SK-N-SH treated with all-trans-retinoic acid at 6 μM for 48 hours (cell line): ENCODE measurements around the gene PPP1R16B.

Experiments
- ARNTL ChIP-seq: fragments of 450-650 bp; formaldehyde crosslinking; IDR thresholded peaks from 2 replicates; pipeline ENCODE4 v1.5.0; 2020; ENCODE audit warnings: low read depth, mild to moderate bottlenecking, moderate library complexity, borderline replicate concordance
- BACH2 ChIP-seq: fragments of 250-450 bp; sonication (Bioruptor Pico); IDR thresholded peaks from 2 replicates; pipeline ENCODE4 v1.9.0; 2021; ENCODE audit warnings: mild to moderate bottlenecking, borderline replicate concordance
- ESRRG ChIP-seq: fragments of 250-450 bp; sonication (Bioruptor Pico); IDR thresholded peaks from 2 replicates; pipeline ENCODE4 v1.6.1; 2021; ENCODE audit warnings: mild to moderate bottlenecking
- GLIS3 ChIP-seq: fragments of 250-450 bp; sonication (Bioruptor Pico); IDR thresholded peaks from 2 replicates; pipeline ENCODE4 v1.5.0; 2020; ENCODE audit warnings: mild to moderate bottlenecking, moderate library complexity
- RARB ChIP-seq: fragments of 250-450 bp; sonication (Bioruptor Pico); IDR thresholded peaks from 2 replicates; pipeline ENCODE4 v1.8.0; 2021; ENCODE audit warnings: mild to moderate bottlenecking, moderate library complexity
- TCF4 ChIP-seq: fragments of 250-450 bp; sonication (Bioruptor Pico); IDR thresholded peaks from 2 replicates; pipeline ENCODE4 v1.8.0; 2021; ENCODE audit warnings: mild to moderate bottlenecking, moderate library complexity, borderline replicate concordance
- TOX ChIP-seq: fragments of 250-450 bp; sonication (Bioruptor Pico); IDR thresholded peaks from 2 replicates; pipeline ENCODE4 v1.8.0; 2021; ENCODE audit warnings: mild to moderate bottlenecking, moderate library complexity, borderline replicate concordance
- TF ChIP-seq, protein P1 (sequence below): fragments of 250-450 bp; sonication (Bioruptor Pico); IDR thresholded peaks from 2 replicates; pipeline ENCODE4 v1.8.0; 2020; ENCODE audit warnings: mild to moderate bottlenecking, moderate library complexity, borderline replicate concordance

- TF ChIP-seq ESRRG (CRISPR knock-in tag) (no peak), TCF4 (CRISPR knock-in tag) (no peak), ARNTL (no peak), RARB (CRISPR knock-in tag) (no peak), BACH2 (no peak), TOX (CRISPR knock-in tag) (no peak), GLIS3 (no peak)
- TF ChIP-seq, protein P1, sequence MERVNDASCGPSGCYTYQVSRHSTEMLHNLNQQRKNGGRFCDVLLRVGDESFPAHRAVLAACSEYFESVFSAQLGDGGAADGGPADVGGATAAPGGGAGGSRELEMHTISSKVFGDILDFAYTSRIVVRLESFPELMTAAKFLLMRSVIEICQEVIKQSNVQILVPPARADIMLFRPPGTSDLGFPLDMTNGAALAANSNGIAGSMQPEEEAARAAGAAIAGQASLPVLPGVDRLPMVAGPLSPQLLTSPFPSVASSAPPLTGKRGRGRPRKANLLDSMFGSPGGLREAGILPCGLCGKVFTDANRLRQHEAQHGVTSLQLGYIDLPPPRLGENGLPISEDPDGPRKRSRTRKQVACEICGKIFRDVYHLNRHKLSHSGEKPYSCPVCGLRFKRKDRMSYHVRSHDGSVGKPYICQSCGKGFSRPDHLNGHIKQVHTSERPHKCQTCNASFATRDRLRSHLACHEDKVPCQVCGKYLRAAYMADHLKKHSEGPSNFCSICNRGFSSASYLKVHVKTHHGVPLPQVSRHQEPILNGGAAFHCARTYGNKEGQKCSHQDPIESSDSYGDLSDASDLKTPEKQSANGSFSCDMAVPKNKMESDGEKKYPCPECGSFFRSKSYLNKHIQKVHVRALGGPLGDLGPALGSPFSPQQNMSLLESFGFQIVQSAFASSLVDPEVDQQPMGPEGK (CRISPR knock-in tag) = no peak
Measured at GRCh38 chr20:38763616-38764015, 41.9 kb upstream of the PPP1R16B start.
